PC-3 (cell line): ENCODE results near the gene AP1M2.

Experiments used
- EZH2 ChIP-seq: fragments of 300-600 bp; sonication (generic); IDR thresholded peaks from one replicate; pipeline ENCODE4 v1.6.1; 2017; ENCODE audit warnings: antibody characterized with exemption, mild to moderate bottlenecking, low read length; ENCODE audit not compliant: unreplicated experiment
- TF ChIP-seq, protein P1 (sequence below): fragments of 300-600 bp; sonication (generic); conservative IDR thresholded peaks from 2 replicates; pipeline ENCODE4 v1.5.1; 2017; ENCODE audit warnings: antibody characterized with exemption, low read depth, mild to moderate bottlenecking, low read length

- no peak for TF ChIP-seq EZH2
- TF ChIP-seq, protein P1, sequence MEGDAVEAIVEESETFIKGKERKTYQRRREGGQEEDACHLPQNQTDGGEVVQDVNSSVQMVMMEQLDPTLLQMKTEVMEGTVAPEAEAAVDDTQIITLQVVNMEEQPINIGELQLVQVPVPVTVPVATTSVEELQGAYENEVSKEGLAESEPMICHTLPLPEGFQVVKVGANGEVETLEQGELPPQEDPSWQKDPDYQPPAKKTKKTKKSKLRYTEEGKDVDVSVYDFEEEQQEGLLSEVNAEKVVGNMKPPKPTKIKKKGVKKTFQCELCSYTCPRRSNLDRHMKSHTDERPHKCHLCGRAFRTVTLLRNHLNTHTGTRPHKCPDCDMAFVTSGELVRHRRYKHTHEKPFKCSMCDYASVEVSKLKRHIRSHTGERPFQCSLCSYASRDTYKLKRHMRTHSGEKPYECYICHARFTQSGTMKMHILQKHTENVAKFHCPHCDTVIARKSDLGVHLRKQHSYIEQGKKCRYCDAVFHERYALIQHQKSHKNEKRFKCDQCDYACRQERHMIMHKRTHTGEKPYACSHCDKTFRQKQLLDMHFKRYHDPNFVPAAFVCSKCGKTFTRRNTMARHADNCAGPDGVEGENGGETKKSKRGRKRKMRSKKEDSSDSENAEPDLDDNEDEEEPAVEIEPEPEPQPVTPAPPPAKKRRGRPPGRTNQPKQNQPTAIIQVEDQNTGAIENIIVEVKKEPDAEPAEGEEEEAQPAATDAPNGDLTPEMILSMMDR: no peak
Measured at GRCh38 chr19:10631874-10632273, 44.8 kb upstream of the AP1M2 start.
